Body of pancreas (tissue), 4 donors: ENCODE data around the gene NAA40.
"Not testable (repeated sequence)": the region's sequence is repeated elsewhere in the genome, so short reads cannot be mapped to it uniquely, and the experiment has no call there.

Source experiments
- CTCF ChIP-seq, 7 experiments: fragments of 450-650 bp in 4 of 7; fragments of 200-600 bp in 3 of 7; sonication (generic) in 3 of 7; IDR thresholded peaks; one replicate each; pipeline ENCODE4 v1.5.1; 2016 to 2019; ENCODE audit warnings: antibody characterized with exemption in 7 of 7
- POLR2A ChIP-seq, 3 donors: fragments of 450-650 bp; IDR thresholded peaks; one replicate each; pipeline ENCODE4 v1.6.1; 2016; ENCODE audit warnings: antibody characterized with exemption in 3 of 3, mild to moderate bottlenecking in 2 of 3

DNA sequence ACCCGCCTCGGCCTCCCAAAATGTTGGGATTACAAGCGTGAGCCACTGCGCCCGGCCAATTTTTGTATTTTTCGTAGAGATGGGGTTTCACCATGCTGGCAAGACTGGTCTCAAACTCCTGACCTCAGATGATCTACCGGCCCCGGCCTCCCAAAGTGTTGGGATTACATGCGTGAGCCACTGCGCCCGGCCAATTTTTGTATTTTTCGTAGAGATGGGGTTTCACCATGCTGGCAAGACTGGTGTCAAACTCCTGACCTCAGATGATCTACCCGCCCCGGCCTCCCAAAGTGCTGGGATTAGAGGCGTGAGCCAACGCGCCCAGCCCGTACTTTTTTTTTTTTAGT lies 35.1 kb downstream of the NAA40 start:
- TF ChIP-seq POLR2A, CTCF (IDR thresholded peaks at IDR 0.05): not testable (repeated sequence)
